Thyroid gland (tissue), 4 donors: ENCODE results near the gene GFER.

Source experiments
- CTCF ChIP-seq, 6 experiments: fragments of 200-600 bp in 3 of 6; fragments of 450-650 bp in 3 of 6; sonication (generic) in 3 of 6; IDR thresholded peaks; one replicate each; pipeline ENCODE4 v1.5.1; 2016 to 2019; ENCODE audit warnings: antibody characterized with exemption in 6 of 6, mild to moderate bottlenecking in 2 of 6, inconsistent platforms in 1 of 6, moderate library complexity in 1 of 6
- POLR2A ChIP-seq, 2 donors: fragments of 450-650 bp; IDR thresholded peaks; one replicate each; pipeline ENCODE4 v1.6.1; 2017; ENCODE audit warnings: antibody characterized with exemption in 2 of 2, mild to moderate bottlenecking in 2 of 2, moderate library complexity in 1 of 2

- no peak for TF ChIP-seq CTCF (IDR thresholded peaks at IDR 0.05)
- no peak for TF ChIP-seq POLR2A (IDR thresholded peaks at IDR 0.05)
Measured at GRCh38 chr16:2037115-2037514, 53.1 kb downstream of the GFER start.
